Keratinocyte (primary cell): ENCODE measurements around the gene PRKN. TPM values are rescaled to one million over a fixed set of nuclear protein-coding genes. Genes with fewer than 3 reads are reported as not detected.

Source experiments
- DNase-seq: peaks from one replicate; pipeline ENCODE4 v3.0.0-alpha.2; 2011; ENCODE audit warnings: low read depth, missing footprints, low spot score
- FAIRE-seq: peaks from 2 replicates; lab custom pipeline; 2011; peaks lifted over from hg19 to GRCh38; lab: Jason Lieb, UNC
- H2AFZ ChIP-seq: 2 replicates; pipeline ENCODE4 v1.6.0; 2012; ENCODE audit warnings: low read length, control low read depth, inconsistent platforms; ENCODE audit not compliant: control insufficient read depth
- H3K27ac ChIP-seq: 2 replicates; pipeline ENCODE4 v1.5.1; 2011; ENCODE audit warnings: low read length; ENCODE audit not compliant: control insufficient read depth, insufficient read depth
- H3K27me3 ChIP-seq: 3 replicates; pipeline ENCODE4 v1.6.0; 2011; ENCODE audit warnings: low read length; ENCODE audit not compliant: control insufficient read depth, insufficient read depth; ENCODE audit errors: extremely low read depth
- H3K36me3 ChIP-seq, 2 experiments: 2 replicates in 1 of 2; 3 replicates in 1 of 2; pipeline ENCODE4 v1.5.1; 2011; ENCODE audit warnings: low read length in 2 of 2, mild to moderate bottlenecking in 1 of 2; ENCODE audit not compliant: control insufficient read depth in 2 of 2, insufficient read depth in 2 of 2; ENCODE audit errors: extremely low read depth in 1 of 2
- H3K4me1 ChIP-seq: 3 replicates; pipeline ENCODE4 v1.5.1; 2011; ENCODE audit warnings: low read length; ENCODE audit not compliant: control insufficient read depth, insufficient read depth; ENCODE audit errors: extremely low read depth
- H3K4me2 ChIP-seq: 3 replicates; pipeline ENCODE4 v1.6.0; 2011; ENCODE audit warnings: low read depth, low read length; ENCODE audit not compliant: control insufficient read depth, insufficient read depth; ENCODE audit errors: extremely low read depth
- H3K4me3 ChIP-seq, 3 experiments: fragments of 200-600 bp in 1 of 3; sonication (generic) in 1 of 3; 2 replicates in 2 of 3; 3 replicates in 1 of 3; pipeline ENCODE4 v1.5.1; 2011 to 2016; ENCODE audit warnings: low read length in 3 of 3, mild to moderate bottlenecking in 3 of 3, control low read depth in 2 of 3, inconsistent platforms in 1 of 3, low read depth in 1 of 3, mixed read lengths in 1 of 3, mixed run types in 1 of 3, moderate library complexity in 1 of 3; ENCODE audit not compliant: control insufficient read depth in 2 of 3, insufficient read depth in 2 of 3; ENCODE audit errors: extremely low read depth in 1 of 3
- H3K79me2 ChIP-seq: 2 replicates; pipeline ENCODE4 v1.6.0; 2012; ENCODE audit warnings: low read length; ENCODE audit not compliant: control insufficient read depth, insufficient read depth
- H3K9ac ChIP-seq: 3 replicates; pipeline ENCODE4 v1.6.0; 2011; ENCODE audit warnings: low read length; ENCODE audit not compliant: control insufficient read depth, insufficient read depth; ENCODE audit errors: extremely low read depth
- H3K9me1 ChIP-seq: 3 replicates; pipeline ENCODE4 v1.6.0; 2011; ENCODE audit warnings: low read length; ENCODE audit not compliant: control insufficient read depth, insufficient read depth; ENCODE audit errors: extremely low read depth
- H3K9me3 ChIP-seq: 2 replicates; pipeline ENCODE4 v1.5.1; 2012; ENCODE audit warnings: low read depth, low read length; ENCODE audit not compliant: control insufficient read depth
- H4K20me1 ChIP-seq: 3 replicates; pipeline ENCODE4 v1.6.0; 2011; ENCODE audit warnings: low read length; ENCODE audit not compliant: control insufficient read depth, insufficient read depth; ENCODE audit errors: extremely low read depth
- CTCF ChIP-seq, 3 experiments: IDR thresholded peaks in 1 of 3; conservative IDR thresholded peaks in 1 of 3; optimal IDR thresholded peaks in 1 of 3; 2 replicates in 2 of 3; 3 replicates in 1 of 3; pipeline versions ENCODE3 to v1.5.1; 2011; ENCODE audit warnings: low read length in 3 of 3, mild to moderate bottlenecking in 3 of 3, moderate library complexity in 2 of 3, control low read depth in 1 of 3, inconsistent platforms in 1 of 3; ENCODE audit not compliant: insufficient read depth in 2 of 3; ENCODE audit errors: extremely low read depth in 1 of 3
- EZH2 ChIP-seq: IDR thresholded peaks from one replicate; pipeline ENCODE4 v1.6.1; 2012; ENCODE audit warnings: inconsistent platforms, mild to moderate bottlenecking, low read length, moderate library complexity
- dilution Hi-C: fragments of 300-500 bp; cut with MboI; formaldehyde crosslinking; loops from one replicate; pipeline ENCODE4 v1.7.0; 2020; ENCODE audit warnings: low sequenced_read_pairs; ENCODE audit not compliant: extremely low pct_ligation_motif_present
- polyA plus RNA-seq, 5 experiments: library from polyadenylated mRNA; depleted of rRNA in 3 of 5; stranded (reverse) in 3 of 5; stranded (forward) in 1 of 5; unstranded in 1 of 5; fragments of >200 nt; gene quantifications; 1 replicate in 1 of 5; 2 replicates in 3 of 5; 3 replicates in 1 of 5; pipeline versions ENCODE4 v1.2.1 to v1.2.3, GENCODE V29; 2011 to 2012; ENCODE audit warnings: missing spikeins in 2 of 5, low read depth in 1 of 5, low replicate concordance in 1 of 5

Gene PRKN
- polyA plus RNA-seq, 1 donor (not counting 4 experiments of a cell fraction or from before 2014, with no cell fraction given) = 0.67 TPM

GRCh38 chr6:161882196-161882765, 845.3 kb downstream of the PRKN start:
- no peaks in the 10 kb centered on the region for H3K27me3 ChIP-seq
- H3K9me3 ChIP-seq = no peaks in the 10 kb centered on the region
- no peak overlapping the region for H3K9ac ChIP-seq
- H3K79me2 ChIP-seq = no peaks in the 10 kb centered on the region
- DNase-seq (no peak), FAIRE-seq (no peak)
- H4K20me1 ChIP-seq = no peaks in the 10 kb centered on the region
- no peak overlapping the region for H3K4me2 ChIP-seq
- H3K4me1 ChIP-seq = no peaks in the 10 kb centered on the region
- H3K9me1 ChIP-seq = no peaks in the 10 kb centered on the region
- no peak overlapping the region for H3K27ac ChIP-seq
- no peak overlapping the region for H3K4me3 ChIP-seq
- TF ChIP-seq CTCF (optimal IDR thresholded peaks at IDR 0.05 in 1 of 3, IDR thresholded peaks at IDR 0.05 in 1 of 3, conservative IDR thresholded peaks at IDR 0.05 in 1 of 3; ENCODE audit: extremely low read depth in 1 of 3, insufficient read depth in 2 of 3, low read length in 3 of 3) = no peak
- H3K36me3 ChIP-seq = no peaks in the 10 kb centered on the region
- dilution Hi-C loops = no loop called here
- no peak overlapping the region for H2AFZ ChIP-seq

GRCh38 chr6:161880056-161880455, 847.5 kb downstream of the PRKN start:
- H3K9me3 ChIP-seq = no peaks in the 10 kb centered on the region
- FAIRE-seq (no peak), DNase-seq (no peak)
- H2AFZ ChIP-seq = no peak overlapping the region
- no peak overlapping the region for H3K27ac ChIP-seq
- H3K4me2 ChIP-seq = no peak overlapping the region
- no peak overlapping the region for H3K4me3 ChIP-seq
- dilution Hi-C loops = no loop called here
- TF ChIP-seq EZH2 = no peak
- no peak for TF ChIP-seq CTCF (optimal IDR thresholded peaks at IDR 0.05 in 1 of 3, IDR thresholded peaks at IDR 0.05 in 1 of 3, conservative IDR thresholded peaks at IDR 0.05 in 1 of 3; ENCODE audit: extremely low read depth in 1 of 3, insufficient read depth in 2 of 3, low read length in 3 of 3)
- no peaks in the 10 kb centered on the region for H3K79me2 ChIP-seq
- no peaks in the 10 kb centered on the region for H3K27me3 ChIP-seq
- H3K4me1 ChIP-seq = no peaks in the 10 kb centered on the region
- no peaks in the 10 kb centered on the region for H3K9me1 ChIP-seq
- no peak overlapping the region for H3K9ac ChIP-seq
- H3K36me3 ChIP-seq = no peaks in the 10 kb centered on the region
- H4K20me1 ChIP-seq = no peaks in the 10 kb centered on the region
